ENCODE data around the gene ENTPD5.

The ENTPD5 gene

DNA sequence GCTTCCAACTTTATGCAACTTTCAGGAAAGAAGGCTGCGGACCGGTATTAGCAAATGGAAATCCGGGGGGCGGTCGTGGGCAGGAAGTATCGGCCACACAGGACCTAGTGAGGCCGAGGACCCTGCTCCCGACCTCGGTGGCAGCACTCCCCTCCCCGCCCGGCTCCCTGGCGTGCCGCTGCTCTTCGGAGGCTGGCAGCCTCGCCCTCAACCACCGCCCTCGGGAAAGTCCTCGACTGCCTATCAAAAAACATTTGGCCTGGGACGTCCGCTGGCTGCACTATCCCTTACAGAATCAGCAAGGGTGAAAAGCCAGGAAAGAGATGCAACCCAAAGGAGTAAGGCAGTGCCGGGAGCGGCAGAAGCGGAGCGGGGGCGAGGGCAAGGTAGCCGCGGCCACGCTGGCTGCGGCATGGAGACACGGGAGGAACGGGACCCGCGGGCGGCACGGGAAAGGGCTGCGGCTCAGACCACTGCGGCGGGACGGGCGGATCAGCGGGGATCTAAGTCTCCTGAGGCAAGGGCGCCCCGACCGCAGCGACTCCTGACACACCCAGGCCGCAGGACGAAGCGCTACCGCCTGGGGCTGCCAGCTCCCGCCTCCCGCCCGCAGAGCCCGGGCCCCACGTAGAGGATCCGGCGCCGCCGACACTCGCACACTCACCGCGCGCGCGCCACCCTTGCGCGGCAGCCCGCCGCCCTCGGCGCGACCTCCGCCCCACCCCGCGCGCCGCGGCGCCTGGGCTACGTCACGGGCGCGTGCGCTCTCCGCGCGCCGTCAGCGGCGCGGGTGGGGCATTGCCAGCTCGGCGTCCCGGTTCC lies at the start of gene ENTPD5, which contains the start of gene BBOF1:
TSS of gene ENTPD5 (minus strand) at position 703 of the 822 bp plus-strand sequence. CDS start 31,186 bp downstream, outside the sequence.
TSS of gene BBOF1 (plus strand) at position 764 of the 822 bp plus-strand sequence. CDS start 130 bp downstream, outside the sequence.
- Mint-ChIP-seq H3K9me3 (no peaks in the 10 kb centered on the region), H3K27ac (peak within 1 kb of the TSS; percentile 97), H3K27me3 (no peaks in the 10 kb centered on the region), H3K4me3 (peak within 1 kb of the TSS; percentile 89), H3K4me1 (ENCODE audit: low read depth) (peaks cover 14% of the 10 kb centered on the region), H3K36me3 (ENCODE audit: low read depth) (peaks cover 14% of the 10 kb centered on the region)
- peak; percentile 89 for DNase-seq

DNA sequence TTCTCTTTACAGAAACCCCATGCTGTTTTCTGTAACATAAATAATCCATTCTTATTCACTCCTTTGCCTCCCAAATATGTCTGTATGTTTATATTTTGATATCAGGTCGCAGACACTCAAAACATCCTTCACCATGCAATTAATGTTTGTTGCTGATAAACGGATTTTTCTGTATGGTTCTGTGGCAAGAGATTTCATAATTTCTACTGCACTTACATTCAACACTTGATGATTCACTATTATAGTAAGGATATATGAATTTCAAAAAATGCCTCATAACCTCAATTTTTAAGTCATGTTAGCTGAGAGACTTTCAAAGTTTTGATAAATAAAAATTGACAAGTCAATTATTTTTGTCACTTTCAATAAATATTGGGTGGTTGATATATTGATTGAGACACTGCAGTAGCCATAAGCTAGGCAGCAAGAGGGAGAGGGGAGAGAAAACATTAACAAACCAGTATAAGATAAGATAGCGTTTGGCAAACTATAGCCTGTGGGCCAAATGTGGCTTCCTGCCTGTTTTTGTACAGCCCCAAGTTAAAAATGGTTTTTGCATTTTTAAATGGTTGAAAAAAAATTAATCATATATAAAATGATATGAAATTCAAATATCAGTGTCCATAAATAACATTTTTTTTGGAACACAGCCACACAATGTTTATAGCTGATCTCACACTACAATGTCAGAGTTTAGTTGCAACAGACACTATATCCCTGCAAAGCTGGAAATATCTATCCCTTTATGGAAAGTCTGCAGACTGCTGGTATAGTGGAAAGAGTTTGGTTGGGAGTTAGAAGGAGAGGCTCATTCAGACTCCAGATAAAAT lies 46.9 kb upstream of the ENTPD5 start:
- H3K27me3 Mint-ChIP-seq: no peaks in the 10 kb centered on the region
- DNase-seq: no peak
- H3K36me3 Mint-ChIP-seq (ENCODE audit: low read depth): peaks cover 48% of the 10 kb centered on the region

DNA sequence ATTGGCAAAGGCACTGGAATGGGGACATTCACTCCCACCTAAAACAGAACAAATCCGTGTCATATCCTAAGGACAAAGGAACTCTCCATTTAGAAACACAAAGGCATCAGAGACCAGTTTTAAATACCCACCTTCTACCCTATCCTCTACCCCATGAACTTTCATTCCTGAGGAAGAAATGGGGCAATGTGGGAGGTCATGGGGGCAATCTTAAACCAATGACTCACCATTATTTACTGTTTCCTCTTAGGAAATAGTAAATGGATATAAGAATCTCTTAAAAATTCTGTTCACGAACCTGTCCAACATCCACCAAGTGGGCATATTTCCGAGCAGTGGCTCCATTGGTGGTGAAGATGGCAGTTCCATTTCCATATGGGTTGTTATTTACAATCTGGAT lies 45.8 kb upstream of the ENTPD5 start:
- DNase-seq: no peak
- Mint-ChIP-seq H3K9me3 (no peaks in the 10 kb centered on the region), H3K27me3 (no peaks in the 10 kb centered on the region), H3K27ac (no peak overlapping the region), H3K4me3 (no peak overlapping the region), H3K36me3 (ENCODE audit: low read depth) (peaks cover 47% of the 10 kb centered on the region), H3K4me1 (ENCODE audit: low read depth) (peaks cover 4% of the 10 kb centered on the region)

More for the DNA sequence above, 46.9 kb upstream of the ENTPD5 start:
- H3K27ac Mint-ChIP-seq: no peak overlapping the region
- peaks cover 4% of the 10 kb centered on the region for H3K4me1 Mint-ChIP-seq (ENCODE audit: low read depth)
- H3K9me3 Mint-ChIP-seq: no peaks in the 10 kb centered on the region
- H3K4me3 Mint-ChIP-seq: no peak overlapping the region

- H3K9me3 Mint-ChIP-seq: no peaks in the 10 kb centered on the region
- peaks cover 50% of the 10 kb centered on the region for H3K36me3 Mint-ChIP-seq (ENCODE audit: low read depth)
- peaks cover 4% of the 10 kb centered on the region for H3K4me1 Mint-ChIP-seq (ENCODE audit: low read depth)
- DNase-seq: no peak
- H3K4me3 Mint-ChIP-seq: no peak overlapping the region
- H3K27me3 Mint-ChIP-seq: no peaks in the 10 kb centered on the region
- H3K27ac Mint-ChIP-seq: peak overlapping the region; percentile 58
These were observed 45.3 kb upstream of the ENTPD5 start for GRCh38 chr14:74064426-74064825.

DNA sequence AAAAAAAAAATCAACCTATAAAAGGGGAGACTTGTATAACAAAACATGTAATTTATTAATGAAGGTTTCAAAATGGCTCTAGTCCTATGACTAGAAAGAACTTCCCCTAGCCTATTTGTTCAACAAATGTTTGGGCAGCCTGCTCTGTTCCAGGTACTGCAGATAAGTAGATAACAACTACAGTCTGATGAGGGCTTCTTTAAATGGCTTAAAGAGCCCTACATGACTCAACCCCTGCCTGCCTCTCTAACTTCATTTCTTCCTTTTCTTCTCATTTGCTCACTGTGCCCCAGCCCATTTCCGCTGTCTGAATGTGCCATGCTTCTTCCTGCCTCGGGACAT lies 43.7 kb upstream of the ENTPD5 start:
- no peak for DNase-seq
- Mint-ChIP-seq H3K4me3 (no peak overlapping the region), H3K36me3 (ENCODE audit: low read depth) (peaks cover 51% of the 10 kb centered on the region), H3K27me3 (no peaks in the 10 kb centered on the region), H3K9me3 (no peaks in the 10 kb centered on the region), H3K4me1 (ENCODE audit: low read depth) (peaks cover 4% of the 10 kb centered on the region), H3K27ac (no peak overlapping the region)

DNA sequence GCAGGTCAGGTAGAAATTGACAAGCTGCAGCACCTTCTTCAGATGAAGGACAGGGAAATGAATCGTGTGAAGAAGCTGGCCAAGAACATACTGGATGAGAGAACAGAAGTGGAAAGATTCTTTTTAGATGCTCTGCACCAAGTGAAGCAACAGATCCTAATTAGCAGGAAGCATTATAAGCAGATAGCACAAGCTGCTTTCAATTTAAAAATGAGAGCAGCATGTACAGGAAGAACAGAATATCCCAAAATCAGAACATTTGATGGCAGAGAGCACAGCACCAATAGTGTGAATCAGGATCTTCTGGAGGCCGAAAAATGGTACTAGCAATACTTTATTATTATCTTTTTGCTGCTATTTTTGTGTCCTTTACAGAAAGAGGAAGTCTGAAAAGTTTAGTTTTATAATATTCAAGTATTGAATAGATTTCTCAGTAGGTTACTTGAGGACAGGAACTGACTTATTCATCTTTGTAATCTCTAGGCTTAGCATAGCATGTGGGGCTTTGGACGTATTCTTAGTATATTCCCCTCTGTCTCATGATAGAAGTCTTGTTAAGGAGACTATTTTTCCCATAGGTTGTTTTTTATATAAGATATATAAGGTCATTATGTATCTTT lies 30.9 kb upstream of the ENTPD5 start:
- Mint-ChIP-seq H3K36me3 (ENCODE audit: low read depth) (no peaks in the 10 kb centered on the region), H3K27me3 (no peaks in the 10 kb centered on the region), H3K9me3 (no peaks in the 10 kb centered on the region), H3K4me1 (ENCODE audit: low read depth) (no peaks in the 10 kb centered on the region), H3K4me3 (no peak overlapping the region), H3K27ac (no peak overlapping the region)
- DNase-seq: no peak

DNA sequence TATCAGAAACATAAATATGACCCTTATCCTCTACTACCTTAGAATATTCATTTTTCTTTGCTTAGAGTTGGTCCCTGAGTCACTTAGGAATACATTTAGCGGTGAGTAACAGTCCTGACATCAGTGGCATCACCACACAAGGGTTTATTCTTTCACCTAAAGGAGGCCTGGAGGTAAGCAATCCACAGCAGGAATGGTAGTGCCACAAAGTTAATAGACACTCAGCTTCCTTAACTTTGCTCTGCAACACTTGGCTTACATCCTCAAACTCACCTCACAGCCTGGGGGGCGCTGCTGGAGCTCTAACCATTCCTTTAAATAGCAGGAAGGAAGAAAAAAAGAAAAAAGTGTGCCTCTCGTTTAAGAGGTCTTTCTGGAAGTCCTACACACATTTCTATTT lies 29.2 kb upstream of the ENTPD5 start:
- H3K36me3 Mint-ChIP-seq (ENCODE audit: low read depth): no peaks in the 10 kb centered on the region
- no peaks in the 10 kb centered on the region for H3K4me1 Mint-ChIP-seq (ENCODE audit: low read depth)
- no peak overlapping the region for H3K4me3 Mint-ChIP-seq
- DNase-seq: no peak
- no peak overlapping the region for H3K27ac Mint-ChIP-seq
- H3K9me3 Mint-ChIP-seq: no peaks in the 10 kb centered on the region
- no peaks in the 10 kb centered on the region for H3K27me3 Mint-ChIP-seq

DNA sequence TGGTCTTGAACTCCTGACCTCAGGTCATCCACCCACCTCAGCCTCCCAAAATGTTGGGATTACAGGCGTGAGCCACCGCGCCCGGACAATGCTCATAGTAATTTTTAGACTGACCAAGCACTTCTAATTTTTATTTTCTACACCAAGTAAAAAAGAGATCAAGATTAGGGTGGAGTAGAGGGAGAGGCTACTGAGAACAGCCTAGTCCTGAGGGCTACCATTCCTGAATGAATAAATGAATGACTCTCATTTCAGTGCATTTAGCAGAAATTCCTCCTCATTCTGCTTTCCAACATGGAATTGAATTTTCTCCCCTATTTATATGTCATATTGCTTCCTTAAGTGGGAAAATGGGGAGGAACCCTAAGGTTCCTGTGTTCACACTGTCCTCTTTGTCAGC lies 26.4 kb upstream of the ENTPD5 start:
- Mint-ChIP-seq H3K4me3 (no peak overlapping the region), H3K27ac (no peak overlapping the region), H3K36me3 (ENCODE audit: low read depth) (no peaks in the 10 kb centered on the region), H3K4me1 (ENCODE audit: low read depth) (no peaks in the 10 kb centered on the region), H3K27me3 (no peaks in the 10 kb centered on the region), H3K9me3 (no peaks in the 10 kb centered on the region)
- DNase-seq: no peak

- no peak for DNase-seq
- Mint-ChIP-seq H3K27ac (no peak overlapping the region), H3K27me3 (no peaks in the 10 kb centered on the region), H3K4me3 (no peak overlapping the region), H3K36me3 (ENCODE audit: low read depth) (no peaks in the 10 kb centered on the region), H3K9me3 (no peaks in the 10 kb centered on the region), H3K4me1 (ENCODE audit: low read depth) (no peaks in the 10 kb centered on the region)
These were observed 23.2 kb upstream of the ENTPD5 start for GRCh38 chr14:74042296-74042695.

DNA sequence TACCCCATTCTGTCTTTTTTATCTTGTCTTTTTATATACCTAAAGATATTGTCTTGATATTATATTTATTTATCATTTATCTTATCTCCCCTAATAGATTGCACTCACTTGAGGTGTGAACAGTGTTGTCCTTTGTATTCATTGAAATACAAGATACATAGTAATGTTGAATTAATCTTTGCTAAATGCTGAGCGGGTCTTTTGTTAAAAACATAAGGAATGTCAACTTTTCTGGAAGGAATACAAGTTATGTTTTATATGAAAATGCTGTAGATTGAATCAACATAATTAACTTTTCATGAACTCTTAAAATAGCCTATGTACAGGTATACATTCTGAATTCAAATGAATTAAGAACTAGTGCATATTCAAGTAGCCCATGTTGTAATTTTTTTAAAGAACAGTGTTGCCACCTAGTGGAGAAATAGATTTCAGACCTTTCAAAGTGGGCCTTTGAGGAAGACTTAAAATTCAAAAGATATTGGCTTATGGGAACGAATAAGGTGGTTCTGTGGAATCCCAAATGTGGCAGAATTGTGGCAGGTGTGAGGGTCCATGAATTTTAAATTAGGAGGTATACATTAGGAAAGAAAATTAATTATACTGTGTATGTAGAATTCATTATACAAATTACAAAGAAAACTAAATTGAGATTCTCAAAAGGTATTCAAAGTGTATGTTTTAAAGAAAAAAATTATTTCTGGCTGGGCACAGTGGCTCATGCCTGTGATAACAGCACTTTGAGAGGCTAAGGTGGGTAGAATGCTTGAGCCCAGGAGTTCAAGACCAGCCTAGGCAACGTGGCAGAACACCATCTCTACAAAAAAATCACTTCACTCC lies 19.2 kb upstream of the ENTPD5 start:
- H3K27me3 Mint-ChIP-seq: no peaks in the 10 kb centered on the region
- H3K4me3 Mint-ChIP-seq: no peak overlapping the region
- no peak overlapping the region for H3K27ac Mint-ChIP-seq
- H3K36me3 Mint-ChIP-seq (ENCODE audit: low read depth): no peaks in the 10 kb centered on the region
- no peaks in the 10 kb centered on the region for H3K4me1 Mint-ChIP-seq (ENCODE audit: low read depth)
- DNase-seq: no peak
- no peaks in the 10 kb centered on the region for H3K9me3 Mint-ChIP-seq

DNA sequence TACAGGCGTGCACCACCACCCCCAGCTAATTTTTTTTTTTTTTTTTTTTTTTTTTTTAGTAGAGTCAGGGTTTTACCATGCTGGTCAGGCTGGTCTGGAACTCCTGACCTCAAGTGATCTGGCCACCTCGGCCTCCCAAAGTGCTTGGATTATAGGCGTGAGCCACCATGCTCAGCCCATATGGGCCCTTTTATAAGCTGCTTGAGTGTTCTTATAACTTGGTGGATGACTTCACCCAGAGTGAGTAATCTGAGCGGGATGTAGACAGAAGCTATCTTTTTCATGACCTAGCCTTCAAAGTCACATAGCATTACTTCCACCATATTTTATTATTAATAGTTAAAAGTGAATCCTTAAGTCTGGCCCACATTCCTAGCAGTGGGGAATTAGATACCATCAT lies 16.5 kb upstream of the ENTPD5 start:
- no peaks in the 10 kb centered on the region for H3K4me1 Mint-ChIP-seq (ENCODE audit: low read depth)
- no peaks in the 10 kb centered on the region for H3K27me3 Mint-ChIP-seq
- no peaks in the 10 kb centered on the region for H3K9me3 Mint-ChIP-seq
- no peak overlapping the region for H3K27ac Mint-ChIP-seq
- no peak overlapping the region for H3K4me3 Mint-ChIP-seq
- H3K36me3 Mint-ChIP-seq (ENCODE audit: low read depth): no peaks in the 10 kb centered on the region
- DNase-seq: no peak

- H3K4me1 Mint-ChIP-seq (ENCODE audit: low read depth): no peaks in the 10 kb centered on the region
- no peaks in the 10 kb centered on the region for H3K9me3 Mint-ChIP-seq
- no peak overlapping the region for H3K4me3 Mint-ChIP-seq
- H3K36me3 Mint-ChIP-seq (ENCODE audit: low read depth): no peaks in the 10 kb centered on the region
- no peaks in the 10 kb centered on the region for H3K27me3 Mint-ChIP-seq
- DNase-seq: no peak
- no peak overlapping the region for H3K27ac Mint-ChIP-seq
These were observed 15.5 kb upstream of the ENTPD5 start for GRCh38 chr14:74034572-74034971.

GRCh38 chr14:74029136-74029535 lies 10.0 kb upstream of the ENTPD5 start:
- Mint-ChIP-seq H3K4me3 (no peak overlapping the region), H3K27me3 (no peaks in the 10 kb centered on the region), H3K36me3 (ENCODE audit: low read depth) (no peaks in the 10 kb centered on the region), H3K9me3 (no peaks in the 10 kb centered on the region), H3K4me1 (ENCODE audit: low read depth) (no peaks in the 10 kb centered on the region), H3K27ac (no peak overlapping the region)
- DNase-seq: no peak

- Mint-ChIP-seq H3K4me3 (no peak overlapping the region), H3K9me3 (no peaks in the 10 kb centered on the region), H3K4me1 (ENCODE audit: low read depth) (peaks cover 14% of the 10 kb centered on the region), H3K36me3 (ENCODE audit: low read depth) (peaks cover 8% of the 10 kb centered on the region), H3K27ac (no peak overlapping the region), H3K27me3 (no peaks in the 10 kb centered on the region)
- DNase-seq: no peak
These were observed 3.3 kb upstream of the ENTPD5 start for GRCh38 chr14:74022346-74022745.
